ES-I3 (cell line): Measurements from ENCODE around the gene CIB2.

ENCODE experiments used
- H3K36me3 ChIP-seq: 2 replicates; pipeline ENCODE4 v1.6.1; 2013; ENCODE audit warnings: mild to moderate bottlenecking, low read length, control low read depth, moderate library complexity; ENCODE audit not compliant: insufficient read depth
- H3K4me1 ChIP-seq: 2 replicates; pipeline ENCODE4 v1.6.1; 2013; ENCODE audit warnings: mild to moderate bottlenecking, control low read depth, low read length; ENCODE audit not compliant: insufficient read depth
- H3K9ac ChIP-seq: 2 replicates; pipeline ENCODE4 v1.6.1; 2013; ENCODE audit warnings: low read depth, mild to moderate bottlenecking, low read length, moderate library complexity
- H3K9me3 ChIP-seq: 2 replicates; pipeline ENCODE4 v1.6.1; 2013; ENCODE audit warnings: mild to moderate bottlenecking, low read length, moderate library complexity; ENCODE audit not compliant: control insufficient read depth, insufficient read depth

Gene CIB2

GRCh38 chr15:78131295-78132061 is at the start of gene CIB2:
CIB2 (minus strand) TSS chr15:78131445; CDS start chr15:78131215, 230 bp downstream.
- Histone ChIP-seq H3K4me1 (peaks cover 9% of the 10 kb centered on the region; the same call in 1 of the 2 replicates), H3K36me3 (no peaks in the 10 kb centered on the region), H3K9me3 (no peaks in the 10 kb centered on the region), H3K9ac (peak within 1 kb of the TSS; percentile 85)

GRCh38 chr15:78179906-78180305 is 48.7 kb upstream of the CIB2 start:
- Histone ChIP-seq H3K4me1 (no peaks in the 10 kb centered on the region), H3K36me3 (no peaks in the 10 kb centered on the region), H3K9ac (no peak overlapping the region), H3K9me3 (no peaks in the 10 kb centered on the region)

GRCh38 chr15:78179286-78179840 is 48.1 kb upstream of the CIB2 start:
- Histone ChIP-seq H3K36me3 (no peaks in the 10 kb centered on the region), H3K9ac (no peak overlapping the region), H3K4me1 (no peaks in the 10 kb centered on the region), H3K9me3 (no peaks in the 10 kb centered on the region)

- Histone ChIP-seq H3K9me3 (no peaks in the 10 kb centered on the region), H3K9ac (no peak overlapping the region), H3K4me1 (no peaks in the 10 kb centered on the region), H3K36me3 (no peaks in the 10 kb centered on the region)
Observed at GRCh38 chr15:78178064-78178463, 46.8 kb upstream of the CIB2 start.

GRCh38 chr15:78177447-78177873 is 46.2 kb upstream of the CIB2 start:
- Histone ChIP-seq H3K4me1 (no peaks in the 10 kb centered on the region), H3K9ac (no peak overlapping the region), H3K36me3 (no peaks in the 10 kb centered on the region), H3K9me3 (no peaks in the 10 kb centered on the region)

- H3K9ac ChIP-seq: no peak overlapping the region
- H3K36me3 ChIP-seq: no peaks in the 10 kb centered on the region; the same call in 1 of the 2 replicates
- no peaks in the 10 kb centered on the region for H3K9me3 ChIP-seq
- H3K4me1 ChIP-seq: no peaks in the 10 kb centered on the region
Observed at GRCh38 chr15:78175330-78175729, 44.1 kb upstream of the CIB2 start.

- Histone ChIP-seq H3K9ac (no peak overlapping the region), H3K4me1 (no peaks in the 10 kb centered on the region)
Observed at GRCh38 chr15:78174401-78174800, 43.2 kb upstream of the CIB2 start.

GRCh38 chr15:78171864-78172472 is 40.7 kb upstream of the CIB2 start:
- no peaks in the 10 kb centered on the region; the same call in 1 of the 2 replicates for H3K36me3 ChIP-seq
- H3K9ac ChIP-seq: no peak overlapping the region
- H3K4me1 ChIP-seq: no peaks in the 10 kb centered on the region
- no peaks in the 10 kb centered on the region for H3K9me3 ChIP-seq

More at GRCh38 chr15:78174401-78174800, 43.2 kb upstream of the CIB2 start:
- Histone ChIP-seq H3K9me3 (no peaks in the 10 kb centered on the region), H3K36me3 (no peaks in the 10 kb centered on the region; the same call in 1 of the 2 replicates)

- H3K9ac ChIP-seq: no peak overlapping the region
Observed at GRCh38 chr15:78170848-78171773, 39.9 kb upstream of the CIB2 start.

GRCh38 chr15:78168608-78169007 is 37.4 kb upstream of the CIB2 start:
- Histone ChIP-seq H3K36me3 (no peaks in the 10 kb centered on the region; the same call in 1 of the 2 replicates), H3K4me1 (no peaks in the 10 kb centered on the region), H3K9me3 (no peaks in the 10 kb centered on the region), H3K9ac (no peak overlapping the region)

More at GRCh38 chr15:78170848-78171773, 39.9 kb upstream of the CIB2 start:
- Histone ChIP-seq H3K9me3 (no peaks in the 10 kb centered on the region), H3K4me1 (no peaks in the 10 kb centered on the region), H3K36me3 (no peaks in the 10 kb centered on the region; the same call in 1 of the 2 replicates)

- no peak overlapping the region for H3K9ac ChIP-seq
- no peaks in the 10 kb centered on the region for H3K4me1 ChIP-seq
- H3K9me3 ChIP-seq: no peaks in the 10 kb centered on the region
- no peaks in the 10 kb centered on the region; the same call in 1 of the 2 replicates for H3K36me3 ChIP-seq
Observed at GRCh38 chr15:78167227-78167888, 36.1 kb upstream of the CIB2 start.

- Histone ChIP-seq H3K9me3 (no peaks in the 10 kb centered on the region), H3K9ac (no peak overlapping the region), H3K36me3 (peaks cover 8% of the 10 kb centered on the region; the same call in 1 of the 2 replicates), H3K4me1 (no peaks in the 10 kb centered on the region)
Observed at GRCh38 chr15:78164010-78164409, 32.8 kb upstream of the CIB2 start.

- H3K36me3 ChIP-seq: peaks cover 8% of the 10 kb centered on the region; the same call in 1 of the 2 replicates
- no peak overlapping the region for H3K9ac ChIP-seq
- H3K4me1 ChIP-seq: peaks cover 5% of the 10 kb centered on the region; the same call in 1 of the 2 replicates
- no peaks in the 10 kb centered on the region for H3K9me3 ChIP-seq
Observed at GRCh38 chr15:78162038-78162437, 30.8 kb upstream of the CIB2 start.
